ENCODE results near the gene FZR1. TPM values are rescaled to one million over a fixed set of nuclear protein-coding genes. Genes with fewer than 3 reads are reported as not detected.
A peak's percentile ranks its signal among the peaks of the same experiment; 100 is the strongest.

FZR1 gene
- total RNA-seq, 1 donor from 2014 or later = 16.4 TPM

DNA sequence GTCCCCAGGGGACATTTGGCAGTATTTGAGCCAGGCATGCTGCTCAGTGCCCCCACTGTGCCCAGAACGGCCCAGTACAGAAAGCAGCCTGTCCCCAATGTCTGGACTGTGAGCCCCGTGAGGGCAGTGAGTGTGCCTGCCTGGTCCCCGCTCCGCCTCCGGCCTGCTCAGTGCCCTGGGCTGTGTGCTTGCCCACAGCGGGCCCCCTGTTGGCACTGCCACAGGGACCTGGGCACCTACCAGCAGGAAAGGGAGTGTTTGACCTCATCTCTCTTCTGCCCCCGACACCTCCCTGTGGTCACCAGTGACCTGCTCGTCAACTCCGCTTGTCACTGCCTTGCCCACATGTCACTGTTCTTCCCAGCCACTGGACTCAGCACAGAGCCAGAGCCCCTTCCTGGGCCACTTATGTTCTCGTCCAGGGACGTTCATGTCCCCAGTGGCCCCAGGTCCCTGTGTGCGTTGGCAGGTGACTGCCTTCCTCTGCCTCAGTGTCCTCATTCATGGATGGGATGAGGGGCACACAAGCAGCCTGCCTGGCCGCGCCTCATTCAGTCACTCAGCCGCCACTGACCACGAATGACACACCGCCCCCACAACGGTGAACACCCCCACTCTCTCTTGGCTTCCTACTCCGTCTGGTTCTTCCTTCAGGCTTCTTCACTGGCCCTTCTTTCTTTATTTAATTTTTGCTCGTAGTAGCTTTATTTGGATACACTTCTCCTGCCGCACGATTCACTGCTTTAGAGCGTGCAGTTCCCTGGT is 2.8 kb downstream of the FZR1 start:
- no peak overlapping the region for H3K27ac Mint-ChIP-seq
- Histone ChIP-seq H3K79me2 (ENCODE audit: low read depth) (peaks cover 76% of the 10 kb centered on the region), H3K9ac (no peak overlapping the region)

DNA sequence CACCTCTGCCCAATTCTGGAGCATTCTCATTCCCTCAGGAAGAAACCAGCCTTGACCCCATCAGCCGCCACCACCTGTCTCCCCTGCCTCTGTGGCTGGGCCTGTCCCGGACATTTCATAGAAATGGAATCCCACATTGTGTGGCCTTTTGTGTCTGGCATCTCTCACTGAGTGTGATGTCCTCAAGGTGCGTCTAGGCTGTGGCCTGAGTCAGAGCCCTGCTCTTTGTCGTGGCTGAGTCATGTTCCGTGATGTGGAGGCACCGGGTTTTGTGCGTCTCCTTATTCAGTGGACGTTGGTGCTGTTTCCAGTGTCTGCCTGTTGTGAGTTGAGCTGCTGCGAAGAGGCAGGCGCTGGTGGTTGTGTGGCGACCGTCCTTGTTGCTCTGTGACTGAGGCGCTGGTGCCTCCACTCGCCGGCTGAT is 3.5 kb downstream of the FZR1 start:
- H3K4me1 ChIP-seq = peaks cover 12% of the 10 kb centered on the region
- H3K79me2 ChIP-seq (ENCODE audit: low read depth) = peaks cover 82% of the 10 kb centered on the region
- no peaks in the 10 kb centered on the region for H3K9me3 Mint-ChIP-seq
- peaks cover 10% of the 10 kb centered on the region for H3K36me3 Mint-ChIP-seq
- H3K4me2 ChIP-seq = no peak overlapping the region
- H4K20me1 ChIP-seq (ENCODE audit: low read depth) = peaks cover 81% of the 10 kb centered on the region
- H3K36me3 ChIP-seq = no peaks in the 10 kb centered on the region
- TF ChIP-seq, protein P1, sequence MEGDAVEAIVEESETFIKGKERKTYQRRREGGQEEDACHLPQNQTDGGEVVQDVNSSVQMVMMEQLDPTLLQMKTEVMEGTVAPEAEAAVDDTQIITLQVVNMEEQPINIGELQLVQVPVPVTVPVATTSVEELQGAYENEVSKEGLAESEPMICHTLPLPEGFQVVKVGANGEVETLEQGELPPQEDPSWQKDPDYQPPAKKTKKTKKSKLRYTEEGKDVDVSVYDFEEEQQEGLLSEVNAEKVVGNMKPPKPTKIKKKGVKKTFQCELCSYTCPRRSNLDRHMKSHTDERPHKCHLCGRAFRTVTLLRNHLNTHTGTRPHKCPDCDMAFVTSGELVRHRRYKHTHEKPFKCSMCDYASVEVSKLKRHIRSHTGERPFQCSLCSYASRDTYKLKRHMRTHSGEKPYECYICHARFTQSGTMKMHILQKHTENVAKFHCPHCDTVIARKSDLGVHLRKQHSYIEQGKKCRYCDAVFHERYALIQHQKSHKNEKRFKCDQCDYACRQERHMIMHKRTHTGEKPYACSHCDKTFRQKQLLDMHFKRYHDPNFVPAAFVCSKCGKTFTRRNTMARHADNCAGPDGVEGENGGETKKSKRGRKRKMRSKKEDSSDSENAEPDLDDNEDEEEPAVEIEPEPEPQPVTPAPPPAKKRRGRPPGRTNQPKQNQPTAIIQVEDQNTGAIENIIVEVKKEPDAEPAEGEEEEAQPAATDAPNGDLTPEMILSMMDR (IDR thresholded peaks at IDR 0.05) = no peak
- TF ChIP-seq EZH2 (IDR thresholded peaks at IDR 0.05) = no peak
- TF ChIP-seq EZH2phosphoT487 (IDR thresholded peaks at IDR 0.05) = no peak
- no peak overlapping the region for H3K9ac ChIP-seq
- peaks cover 8% of the 10 kb centered on the region for H3K27me3 Mint-ChIP-seq (ENCODE audit: insufficient read depth, low read depth)
- H3K27ac Mint-ChIP-seq = no peak overlapping the region
- no peak for DNase-seq (ENCODE audit: low spot score)
- no peak overlapping the region for H3K27ac ChIP-seq
- no peak overlapping the region for H3K4me3 ChIP-seq
- no peaks in the 10 kb centered on the region for H3K27me3 ChIP-seq
- H3K9me3 ChIP-seq (ENCODE audit: low read depth) = no peaks in the 10 kb centered on the region
- peaks cover 35% of the 10 kb centered on the region for H3K4me1 Mint-ChIP-seq
- H3F3A ChIP-seq (ENCODE audit: low read depth) = peaks cover 8% of the 10 kb centered on the region
- H2AFZ ChIP-seq (replicated peaks) = no peak overlapping the region
- H3K4me3 Mint-ChIP-seq = peak overlapping the region; percentile 19

More for the DNA sequence above, 2.8 kb downstream of the FZR1 start:
- no peaks in the 10 kb centered on the region for H3K36me3 ChIP-seq
- peaks cover 74% of the 10 kb centered on the region for H4K20me1 ChIP-seq (ENCODE audit: low read depth)
- peaks cover 8% of the 10 kb centered on the region for H3F3A ChIP-seq (ENCODE audit: low read depth)
- H3K27me3 Mint-ChIP-seq (ENCODE audit: insufficient read depth, low read depth) = peaks cover 9% of the 10 kb centered on the region
- peaks cover 12% of the 10 kb centered on the region for H3K4me1 ChIP-seq
- H3K4me1 Mint-ChIP-seq = peaks cover 35% of the 10 kb centered on the region
- no peak overlapping the region for H3K4me2 ChIP-seq
- H3K27me3 ChIP-seq = no peaks in the 10 kb centered on the region
- H3K36me3 Mint-ChIP-seq = peaks cover 10% of the 10 kb centered on the region
- TF ChIP-seq EZH2 (IDR thresholded peaks at IDR 0.05) = no peak
- no peak for TF ChIP-seq EZH2phosphoT487 (IDR thresholded peaks at IDR 0.05)
- TF ChIP-seq, protein P1 (IDR thresholded peaks at IDR 0.05) = no peak
- no peak overlapping the region for H3K27ac ChIP-seq
- peak overlapping the region; percentile 19 for H3K4me3 Mint-ChIP-seq
- no peak for DNase-seq (ENCODE audit: low spot score)
- H3K9me3 Mint-ChIP-seq = no peaks in the 10 kb centered on the region
- H2AFZ ChIP-seq (replicated peaks) = no peak overlapping the region
- H3K9me3 ChIP-seq (ENCODE audit: low read depth) = no peaks in the 10 kb centered on the region
- H3K4me3 ChIP-seq = no peak overlapping the region

- Mint-ChIP-seq H3K9me3 (no peaks in the 10 kb centered on the region), H3K4me3 (no peak overlapping the region), H3K4me1 (peaks cover 31% of the 10 kb centered on the region), H3K36me3 (peaks cover 10% of the 10 kb centered on the region), H3K27ac (no peak overlapping the region), H3K27me3 (ENCODE audit: insufficient read depth, low read depth) (peaks cover 8% of the 10 kb centered on the region)
- H3K9me3 ChIP-seq (ENCODE audit: low read depth) = no peaks in the 10 kb centered on the region
- peaks cover 92% of the 10 kb centered on the region for H4K20me1 ChIP-seq (ENCODE audit: low read depth)
- no peak for TF ChIP-seq EZH2phosphoT487 (IDR thresholded peaks at IDR 0.05)
- TF ChIP-seq, protein P1 (IDR thresholded peaks at IDR 0.05) = no peak
- TF ChIP-seq EZH2 (IDR thresholded peaks at IDR 0.05) = no peak
- peaks cover under 1% of the 10 kb centered on the region for H3F3A ChIP-seq (ENCODE audit: low read depth)
- peaks cover 7% of the 10 kb centered on the region for H3K4me1 ChIP-seq
- H3K9ac ChIP-seq = no peak overlapping the region
- peaks cover 94% of the 10 kb centered on the region for H3K79me2 ChIP-seq (ENCODE audit: low read depth)
- no peak overlapping the region for H3K27ac ChIP-seq
- H3K4me3 ChIP-seq = no peak overlapping the region
- H2AFZ ChIP-seq (replicated peaks) = no peak overlapping the region
- no peaks in the 10 kb centered on the region for H3K27me3 ChIP-seq
- DNase-seq (ENCODE audit: low spot score) = no peak
- no peaks in the 10 kb centered on the region for H3K36me3 ChIP-seq
- H3K4me2 ChIP-seq = no peak overlapping the region
These were observed 4.6 kb downstream of the FZR1 start for GRCh38 chr19:3510727-3511126.
